Stimulated activated CD4-positive, alpha-beta T cell treated with anti-CD3 and anti-CD28 coated beads, Interleukin-4, amount 100 ng/mL, for 48 hours (primary cell): ENCODE data around the gene TRAPPC8.
"Not testable (repeated sequence)": the region's sequence is repeated elsewhere in the genome, so short reads cannot be mapped to it uniquely, and the experiment has no call there.

Experiments
- DNase-seq, 2 donors: peaks; one replicate each; pipeline ENCODE4 v3.0.0-alpha.2; 2020; ENCODE audit warnings: low read depth in 2 of 2

The TRAPPC8 gene, protein sequence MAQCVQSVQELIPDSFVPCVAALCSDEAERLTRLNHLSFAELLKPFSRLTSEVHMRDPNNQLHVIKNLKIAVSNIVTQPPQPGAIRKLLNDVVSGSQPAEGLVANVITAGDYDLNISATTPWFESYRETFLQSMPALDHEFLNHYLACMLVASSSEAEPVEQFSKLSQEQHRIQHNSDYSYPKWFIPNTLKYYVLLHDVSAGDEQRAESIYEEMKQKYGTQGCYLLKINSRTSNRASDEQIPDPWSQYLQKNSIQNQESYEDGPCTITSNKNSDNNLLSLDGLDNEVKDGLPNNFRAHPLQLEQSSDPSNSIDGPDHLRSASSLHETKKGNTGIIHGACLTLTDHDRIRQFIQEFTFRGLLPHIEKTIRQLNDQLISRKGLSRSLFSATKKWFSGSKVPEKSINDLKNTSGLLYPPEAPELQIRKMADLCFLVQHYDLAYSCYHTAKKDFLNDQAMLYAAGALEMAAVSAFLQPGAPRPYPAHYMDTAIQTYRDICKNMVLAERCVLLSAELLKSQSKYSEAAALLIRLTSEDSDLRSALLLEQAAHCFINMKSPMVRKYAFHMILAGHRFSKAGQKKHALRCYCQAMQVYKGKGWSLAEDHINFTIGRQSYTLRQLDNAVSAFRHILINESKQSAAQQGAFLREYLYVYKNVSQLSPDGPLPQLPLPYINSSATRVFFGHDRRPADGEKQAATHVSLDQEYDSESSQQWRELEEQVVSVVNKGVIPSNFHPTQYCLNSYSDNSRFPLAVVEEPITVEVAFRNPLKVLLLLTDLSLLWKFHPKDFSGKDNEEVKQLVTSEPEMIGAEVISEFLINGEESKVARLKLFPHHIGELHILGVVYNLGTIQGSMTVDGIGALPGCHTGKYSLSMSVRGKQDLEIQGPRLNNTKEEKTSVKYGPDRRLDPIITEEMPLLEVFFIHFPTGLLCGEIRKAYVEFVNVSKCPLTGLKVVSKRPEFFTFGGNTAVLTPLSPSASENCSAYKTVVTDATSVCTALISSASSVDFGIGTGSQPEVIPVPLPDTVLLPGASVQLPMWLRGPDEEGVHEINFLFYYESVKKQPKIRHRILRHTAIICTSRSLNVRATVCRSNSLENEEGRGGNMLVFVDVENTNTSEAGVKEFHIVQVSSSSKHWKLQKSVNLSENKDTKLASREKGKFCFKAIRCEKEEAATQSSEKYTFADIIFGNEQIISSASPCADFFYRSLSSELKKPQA (N-terminal part only)

DNA sequence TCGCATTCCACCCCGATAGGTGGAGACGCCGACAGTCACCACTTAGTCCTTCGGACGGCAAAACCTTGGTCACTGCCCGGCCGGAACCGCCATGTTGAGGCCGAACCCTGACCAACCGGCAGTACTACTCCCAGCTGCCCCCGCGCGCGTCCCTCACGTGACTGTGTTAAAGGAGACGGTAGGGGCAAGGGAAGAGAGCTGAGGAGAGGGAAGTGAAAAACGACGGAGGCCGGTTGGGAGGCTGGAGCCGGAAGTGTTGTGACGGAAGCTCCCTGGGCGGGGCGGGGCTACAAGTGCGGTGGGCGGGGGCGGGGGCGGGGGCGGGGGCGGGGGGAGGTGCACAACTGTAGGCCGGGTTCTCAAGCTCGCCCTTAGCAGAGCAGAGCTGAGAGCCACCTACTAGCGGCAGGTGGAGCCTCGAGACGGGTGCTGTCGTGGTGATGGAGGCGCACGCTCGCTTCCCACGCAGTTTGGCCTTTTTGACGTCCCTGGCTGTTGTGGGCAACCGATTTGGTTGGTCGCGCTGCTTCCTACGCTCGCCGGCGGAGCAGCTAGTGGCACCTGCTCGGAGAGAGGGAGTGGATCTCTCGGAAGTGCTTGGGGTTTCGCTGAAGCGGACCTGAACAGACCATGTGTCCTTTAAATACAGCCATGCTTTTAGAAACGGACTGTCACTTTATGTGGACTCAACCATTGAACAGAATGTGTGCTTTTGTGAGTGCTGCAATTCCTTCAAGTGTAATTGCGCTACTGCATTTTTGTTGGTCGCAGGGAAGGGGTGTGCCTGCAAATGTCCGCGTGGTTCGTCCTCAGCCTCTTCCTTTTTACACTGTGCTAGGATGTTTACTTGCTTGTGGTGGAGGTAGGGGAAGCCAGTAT, at the start of gene TRAPPC8:
TRAPPC8 (minus strand) TSS at position 130 of the 879 bp plus-strand sequence. CDS start 364 bp downstream, outside the sequence.
- peak; percentile 81 to 88 for DNase-seq

DNA sequence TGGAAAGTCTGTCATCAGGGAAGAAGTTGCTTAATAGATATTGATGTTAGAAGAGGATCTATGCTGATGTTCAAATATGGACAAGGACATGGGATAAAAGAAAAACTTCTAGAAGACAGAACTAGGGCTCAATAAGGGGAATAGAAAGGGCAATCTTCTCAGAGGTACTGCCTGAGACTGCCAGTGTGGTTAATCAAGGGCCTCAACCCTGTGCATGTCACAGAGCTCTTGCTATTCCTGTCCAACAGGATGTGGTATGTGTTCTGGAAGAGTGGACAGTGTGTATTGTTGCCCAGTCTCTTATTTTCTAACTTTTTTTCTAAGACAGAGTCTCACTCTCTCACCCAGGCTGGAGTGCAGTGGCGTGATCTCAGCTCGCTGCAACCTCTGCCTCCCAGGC, 47.9 kb upstream of the TRAPPC8 start:
- DNase-seq, result no peak

GRCh38 chr18:31983976-31984375, 41.0 kb upstream of the TRAPPC8 start:
- DNase-seq, result no peak

DNA sequence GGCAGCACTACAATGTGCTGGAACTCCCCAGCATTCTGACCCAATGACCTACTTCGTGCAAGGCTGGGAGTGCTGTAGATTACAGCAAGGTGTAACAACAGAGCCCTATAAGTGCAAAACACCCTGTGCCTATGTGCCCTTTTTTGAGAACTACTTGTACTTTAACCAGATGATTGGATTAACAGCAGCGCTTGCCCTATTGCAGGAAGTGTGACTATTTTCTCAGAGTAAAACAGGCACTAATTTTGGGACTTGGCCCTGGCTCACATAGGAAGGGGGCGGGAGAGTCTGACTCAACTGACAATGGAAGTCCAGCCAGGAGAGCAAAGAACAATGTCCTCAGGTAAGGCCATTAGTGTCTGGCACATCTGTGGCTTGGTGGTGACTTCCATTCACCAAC, 40.1 kb upstream of the TRAPPC8 start:
- no peak for DNase-seq

DNA sequence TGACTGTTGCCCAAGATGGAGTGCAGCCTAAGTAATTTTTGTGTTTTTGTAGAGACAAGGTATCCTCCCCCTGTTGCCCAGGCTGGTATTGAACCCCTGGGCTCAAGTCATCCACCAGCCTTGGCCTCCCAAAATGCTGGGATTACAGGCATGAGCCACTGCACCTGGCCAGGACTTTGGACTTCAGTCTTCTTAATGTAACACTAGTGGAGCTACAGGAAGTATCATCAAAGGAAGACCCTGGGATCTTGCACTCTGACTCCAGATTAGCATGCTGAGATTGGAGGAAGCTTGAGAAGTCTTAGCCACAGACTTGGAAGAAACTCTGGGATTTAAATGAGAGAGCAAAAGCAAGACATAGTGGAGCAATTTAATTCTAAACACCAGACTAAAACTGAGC, 37.9 kb upstream of the TRAPPC8 start:
- DNase-seq, result no peak

- no peak for DNase-seq
Observed at GRCh38 chr18:31979714-31980113, 36.8 kb upstream of the TRAPPC8 start.

DNA sequence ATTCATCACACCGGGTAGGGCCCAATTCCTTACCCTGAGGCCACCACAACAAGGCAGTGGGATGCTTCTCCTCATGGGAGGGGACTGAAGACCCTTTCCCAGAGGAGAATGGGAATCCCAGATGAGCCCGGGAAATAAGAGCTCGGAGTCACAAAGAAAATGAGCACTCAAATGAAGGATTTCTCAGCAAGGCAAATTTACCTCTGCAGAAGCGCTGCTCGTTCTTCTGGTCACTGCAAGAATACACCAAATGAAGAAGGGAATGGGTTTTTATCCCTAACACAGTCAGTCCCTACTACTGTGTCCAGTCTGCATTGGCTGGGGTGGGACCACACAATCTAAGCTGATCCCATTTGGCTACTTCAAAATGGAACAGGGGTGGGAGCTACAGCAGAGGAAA, 35.7 kb upstream of the TRAPPC8 start:
- DNase-seq, result no peak

DNA sequence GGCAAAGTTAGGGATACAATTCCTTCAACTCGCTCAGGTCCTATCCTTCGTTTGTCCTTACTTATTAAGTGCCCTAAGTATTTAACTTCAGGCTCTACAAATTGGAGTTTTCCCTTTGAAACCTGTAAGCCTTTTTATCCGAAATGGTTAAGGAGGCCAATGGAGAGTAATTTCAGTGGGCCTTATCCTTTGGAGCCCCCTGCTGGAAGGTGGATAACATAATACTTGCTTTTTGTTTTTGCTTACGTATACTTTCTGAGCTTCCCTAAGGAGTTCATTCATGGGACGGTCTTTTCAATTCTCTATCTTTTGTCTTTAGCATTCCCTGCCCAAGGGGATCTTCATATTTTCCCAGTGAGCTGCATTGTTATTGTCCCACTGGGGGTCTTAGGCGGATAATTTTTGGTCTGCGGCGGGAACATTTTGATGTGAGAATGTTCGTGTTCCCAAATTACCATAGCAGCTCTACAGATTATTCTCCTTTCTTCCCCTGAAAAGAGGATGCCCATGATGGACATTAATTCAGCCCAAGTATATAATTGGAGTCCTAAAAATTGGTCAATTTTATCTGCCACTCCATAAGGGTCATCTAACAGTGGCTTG, 34.4 kb upstream of the TRAPPC8 start:
- peak in 1 of 2 donors; percentile 9 for DNase-seq

DNA sequence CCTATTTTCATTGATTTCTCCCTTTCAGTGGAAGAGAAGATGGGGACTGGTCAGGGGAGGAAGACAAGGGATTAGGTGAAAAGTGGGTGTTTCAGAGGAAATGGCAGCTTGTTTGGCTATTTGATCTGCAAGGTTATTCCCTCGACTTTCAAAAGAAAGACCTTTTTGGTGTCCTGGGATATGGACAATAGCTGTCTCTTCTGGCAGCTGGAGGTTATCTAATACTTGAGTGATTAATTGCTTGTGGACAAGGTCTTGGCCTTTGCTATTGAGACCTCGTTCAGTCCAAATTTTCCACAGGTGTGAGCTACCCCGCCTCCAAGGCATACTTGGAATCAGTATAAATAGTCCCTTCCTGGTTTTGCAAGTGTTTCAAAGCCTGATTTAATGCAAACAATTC, 33.3 kb upstream of the TRAPPC8 start:
- DNase-seq, result no peak

DNA sequence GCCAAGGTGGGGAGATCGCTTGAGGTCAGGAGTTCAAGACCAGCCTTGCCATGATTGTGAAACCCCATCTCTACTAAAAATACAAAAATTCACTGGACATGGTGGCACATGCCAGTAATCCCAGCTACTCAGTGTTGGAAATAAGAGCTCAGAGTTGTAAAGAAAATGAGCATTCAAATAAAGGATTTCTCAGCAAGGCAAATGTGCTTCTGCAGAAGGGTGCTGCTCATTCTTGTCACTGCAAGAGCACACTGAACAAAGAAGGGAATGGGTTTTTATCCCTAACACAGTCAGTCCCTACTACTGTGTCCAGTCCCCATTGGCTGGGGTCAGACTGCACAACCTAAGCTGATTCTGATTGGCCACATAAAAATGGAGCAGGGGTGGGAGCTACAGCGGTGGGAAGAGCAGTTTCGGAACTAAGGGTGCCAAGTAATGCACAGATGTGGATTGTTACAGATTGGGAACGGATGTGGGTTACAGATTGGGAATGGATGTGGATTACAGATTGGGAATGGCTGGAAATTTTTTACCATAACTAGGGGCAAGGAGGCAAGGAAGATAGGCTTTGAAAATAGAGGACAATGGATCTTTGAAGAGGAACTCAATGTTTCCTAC, 31.1 kb upstream of the TRAPPC8 start:
- no peak for DNase-seq

DNA sequence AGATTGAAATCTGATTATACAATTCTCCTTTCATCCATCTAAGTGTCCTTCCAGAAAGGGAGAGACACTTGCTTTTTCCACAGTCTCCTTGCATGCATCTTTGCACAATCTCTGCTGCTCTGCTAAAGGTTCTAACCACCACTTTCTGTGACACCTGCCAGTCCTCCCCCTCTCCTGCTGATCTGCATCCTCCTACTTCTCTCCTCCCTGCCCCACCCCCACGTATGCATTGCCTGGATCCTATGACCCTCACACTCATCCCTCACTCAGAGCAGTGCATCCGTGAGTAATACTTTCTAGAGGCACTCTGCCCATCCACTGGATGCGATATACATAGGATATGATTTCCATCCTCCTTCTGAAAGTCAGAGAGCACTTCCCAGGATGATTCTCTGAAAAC, 27.7 kb upstream of the TRAPPC8 start:
- DNase-seq, result no peak

DNA sequence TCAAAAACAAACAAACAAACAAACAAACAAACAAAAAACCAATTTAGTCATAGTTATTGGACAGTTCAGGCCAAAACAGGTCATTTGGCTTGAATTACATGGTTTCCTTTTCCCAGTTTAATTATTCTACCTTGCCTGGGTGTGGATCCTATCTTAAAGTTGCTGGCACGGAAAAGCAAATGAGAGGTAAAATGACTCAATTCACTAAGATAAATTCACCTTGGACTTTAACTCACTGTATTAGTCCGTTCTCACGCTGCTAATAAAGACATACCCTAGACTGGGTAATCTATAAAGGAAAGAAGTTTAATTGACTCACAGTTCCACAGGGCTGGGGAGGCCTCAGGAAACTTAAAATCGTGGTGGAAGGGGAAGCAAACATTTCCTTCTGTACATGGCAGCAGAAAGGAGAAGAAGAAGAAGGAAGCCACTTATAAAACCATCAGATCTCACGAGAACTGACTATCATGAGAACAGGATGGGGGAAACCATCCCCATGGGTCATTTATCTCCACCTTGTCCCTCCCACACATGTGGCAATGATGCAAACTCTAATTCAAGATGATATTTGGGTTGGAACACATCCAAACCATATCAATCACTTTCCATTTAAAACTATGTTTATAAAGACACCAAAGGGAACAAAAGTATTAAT, 22.5 kb upstream of the TRAPPC8 start:
- no peak for DNase-seq

- DNase-seq, result no peak
Observed at GRCh38 chr18:31957728-31958127, 14.8 kb upstream of the TRAPPC8 start.

- no peak for DNase-seq
Observed at GRCh38 chr18:31954349-31954748, 11.4 kb upstream of the TRAPPC8 start.

DNA sequence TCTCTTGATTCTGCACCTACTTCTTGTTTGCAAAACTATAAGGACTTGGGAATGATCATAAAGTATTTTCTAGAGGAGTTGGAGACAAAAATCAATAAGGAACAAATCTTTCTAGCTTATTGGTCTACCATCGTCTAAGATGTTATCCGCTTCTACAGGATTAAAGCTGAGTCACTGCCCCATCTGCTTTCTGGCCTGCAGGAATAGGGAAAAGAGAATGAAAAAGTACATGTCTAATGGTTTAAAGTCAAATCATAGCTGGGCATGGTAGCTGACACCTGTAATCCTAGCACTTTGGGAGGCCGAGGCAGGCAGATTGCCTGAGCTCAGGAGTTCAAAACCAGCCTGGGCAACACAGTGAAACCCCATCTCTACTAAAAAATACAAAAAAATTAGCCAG, 10.8 kb upstream of the TRAPPC8 start:
- not testable (repeated sequence) for DNase-seq

DNA sequence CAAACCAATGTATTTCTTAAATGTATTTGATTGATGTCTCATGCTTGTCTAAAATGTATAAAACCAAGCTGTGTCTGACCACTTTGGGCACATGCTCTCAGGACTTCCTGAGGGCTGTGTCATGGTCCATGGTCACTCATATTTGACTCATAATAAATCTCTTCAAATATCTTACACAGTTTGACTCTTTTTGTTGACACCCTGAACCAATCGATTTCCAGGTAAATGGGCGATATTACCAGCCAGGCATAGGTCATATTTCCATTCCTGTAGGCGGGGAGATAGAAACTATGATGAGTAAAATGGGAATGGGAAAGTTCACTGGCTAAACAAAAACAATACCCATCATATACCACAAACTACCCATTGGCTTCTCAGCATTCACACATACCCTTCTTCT, 9.3 kb upstream of the TRAPPC8 start:
- no peak for DNase-seq

GRCh38 chr18:31950583-31950982, 7.7 kb upstream of the TRAPPC8 start:
- no peak for DNase-seq

GRCh38 chr18:31948349-31948748, 5.4 kb upstream of the TRAPPC8 start:
- not testable (repeated sequence) for DNase-seq

DNA sequence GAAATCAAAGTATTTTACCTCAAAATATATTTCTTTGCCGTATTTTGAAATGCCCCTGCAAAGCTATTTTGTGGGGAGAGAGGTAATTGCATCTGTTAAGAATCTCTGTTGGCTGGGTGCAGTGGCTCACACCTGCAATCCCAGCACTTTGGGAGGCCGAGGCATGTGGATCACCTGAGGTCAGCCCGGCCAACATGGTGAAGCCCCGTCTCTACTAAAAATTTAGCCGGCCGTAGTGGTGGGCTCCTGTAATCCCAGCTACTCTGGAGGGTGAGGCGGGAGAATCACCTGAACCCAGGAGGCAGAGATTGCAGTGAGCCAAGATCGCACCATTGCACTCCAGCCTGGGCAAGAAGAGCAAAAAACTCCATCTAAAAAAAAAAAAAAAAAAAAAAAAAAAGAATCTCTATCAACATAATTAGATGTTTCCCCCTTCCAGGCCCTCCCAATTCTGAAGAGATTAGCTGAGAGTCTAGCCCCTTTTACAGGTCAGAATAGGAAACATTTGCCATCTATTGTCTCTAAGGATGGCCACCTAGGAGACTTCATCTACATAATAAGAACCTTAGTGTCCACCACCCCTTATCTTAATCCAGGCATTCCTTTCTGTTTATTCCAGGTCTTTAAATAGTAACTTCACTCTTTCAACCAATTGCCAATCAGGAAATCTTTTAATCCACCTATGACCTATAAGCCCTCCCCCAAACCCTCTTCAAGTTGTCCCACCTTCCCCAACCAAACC, 3.5 kb upstream of the TRAPPC8 start:
- no peak for DNase-seq
